GM18519 (cell line): ENCODE results near the gene NAPEPLD.
"Not testable (repeated sequence)": the region's sequence is repeated elsewhere in the genome, so short reads cannot be mapped to it uniquely, and the experiment has no call there.

Source experiments
- ATAC-seq: cut with Tn5 transposase; IDR thresholded peaks from one replicate; pipeline ENCODE4 v1.9.1; 2021; ENCODE audit warnings: mild to moderate bottlenecking, moderate library complexity; ENCODE audit not compliant: unreplicated experiment, low FRiP score

NAPEPLD gene

DNA sequence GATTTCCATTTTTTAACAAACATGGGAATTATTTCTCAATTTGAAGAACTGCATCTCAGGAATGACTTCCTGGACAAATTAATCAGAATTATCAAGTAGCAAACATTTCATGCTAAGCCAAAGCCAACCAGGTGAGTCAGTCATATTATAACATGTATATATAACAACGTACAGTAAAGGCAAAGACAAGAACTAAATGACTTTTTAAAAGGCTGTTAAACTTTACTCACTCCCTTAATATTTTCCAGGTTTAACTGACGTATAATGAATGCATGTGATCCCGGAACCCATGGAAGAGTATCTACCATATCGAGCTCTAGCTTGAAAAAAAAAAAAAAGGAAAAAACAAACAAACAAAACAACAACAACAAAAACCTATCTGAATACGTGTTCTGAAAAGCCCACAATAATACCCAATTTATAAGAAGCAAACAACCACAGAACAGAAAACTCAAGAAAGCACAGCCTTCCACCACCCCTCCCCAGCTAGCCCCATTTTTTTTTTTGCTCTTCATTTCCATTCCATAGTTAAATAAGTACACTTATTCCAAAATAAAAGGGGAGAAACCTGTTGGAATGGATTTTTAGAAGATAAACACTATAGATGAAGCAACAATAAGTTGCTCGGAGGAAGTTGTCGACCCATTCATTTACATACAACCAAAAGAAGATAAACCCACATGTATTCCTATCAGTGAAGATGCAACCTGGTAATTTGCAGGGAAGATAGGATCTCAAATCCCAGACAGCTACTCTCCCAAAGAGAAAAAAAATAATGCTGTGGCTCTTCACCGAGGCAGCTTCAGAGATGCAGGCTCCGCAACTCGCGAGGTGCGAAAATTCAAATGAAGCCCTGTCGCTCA is 537 bp downstream of the NAPEPLD start:
- ATAC-seq = no peak

DNA sequence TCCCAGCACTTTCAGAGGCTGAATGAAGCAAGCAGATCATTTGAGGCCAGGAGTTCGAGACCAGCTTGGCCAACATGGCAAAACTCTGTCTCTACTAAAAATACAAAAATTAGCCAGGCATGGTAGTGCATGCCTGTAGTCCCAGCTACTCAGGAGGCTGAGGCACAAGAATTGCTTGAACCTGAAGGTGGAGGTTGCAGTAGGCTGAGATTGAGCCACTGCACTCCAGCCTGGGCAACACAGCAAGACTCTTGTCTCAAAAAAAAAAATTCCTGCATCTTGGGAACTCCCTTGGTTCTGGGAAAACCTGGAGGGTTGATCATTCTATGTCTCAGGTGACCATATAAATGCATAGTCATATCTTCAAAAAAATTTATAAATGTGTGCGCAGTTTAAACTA is 4.1 kb downstream of the NAPEPLD start:
- not testable (repeated sequence) for ATAC-seq

DNA sequence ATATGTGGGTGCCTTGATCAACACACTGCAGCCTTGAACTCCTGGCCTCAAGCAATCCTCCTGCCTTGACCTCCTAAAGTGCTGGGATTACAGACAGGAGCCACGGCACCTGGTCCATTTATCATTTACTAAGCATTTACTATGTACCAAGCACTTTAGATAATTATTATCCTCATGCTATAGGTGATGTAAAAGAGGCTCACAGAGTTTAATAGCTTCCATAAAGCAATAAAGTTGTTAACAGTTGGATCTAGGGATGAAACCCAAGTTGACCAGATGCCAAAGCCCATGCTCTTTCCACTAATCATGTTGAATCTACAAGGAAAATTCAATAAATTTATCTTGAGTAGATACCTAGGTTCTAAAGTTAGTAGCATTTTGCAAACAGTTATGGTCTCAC is 5.0 kb downstream of the NAPEPLD start:
- ATAC-seq = no peak

DNA sequence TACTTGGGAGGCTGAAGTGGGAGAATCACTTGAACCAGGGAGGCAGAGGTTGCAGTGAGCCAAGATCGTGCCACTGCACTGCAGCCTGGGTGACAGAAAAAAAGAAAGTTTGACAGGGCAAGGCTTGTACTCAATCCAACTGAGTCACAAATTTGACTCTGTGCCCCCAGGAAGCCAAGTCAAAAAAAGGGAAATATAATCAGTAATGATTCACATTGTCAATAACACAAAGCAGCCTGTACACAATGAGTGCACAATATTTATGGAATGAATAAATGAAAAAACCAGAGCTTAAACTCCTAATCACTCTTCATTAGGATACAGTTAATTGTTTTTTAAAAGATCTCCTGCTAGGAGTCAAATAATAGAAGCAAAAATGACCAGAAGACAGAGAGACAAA is 6.4 kb downstream of the NAPEPLD start:
- ATAC-seq = no peak

DNA sequence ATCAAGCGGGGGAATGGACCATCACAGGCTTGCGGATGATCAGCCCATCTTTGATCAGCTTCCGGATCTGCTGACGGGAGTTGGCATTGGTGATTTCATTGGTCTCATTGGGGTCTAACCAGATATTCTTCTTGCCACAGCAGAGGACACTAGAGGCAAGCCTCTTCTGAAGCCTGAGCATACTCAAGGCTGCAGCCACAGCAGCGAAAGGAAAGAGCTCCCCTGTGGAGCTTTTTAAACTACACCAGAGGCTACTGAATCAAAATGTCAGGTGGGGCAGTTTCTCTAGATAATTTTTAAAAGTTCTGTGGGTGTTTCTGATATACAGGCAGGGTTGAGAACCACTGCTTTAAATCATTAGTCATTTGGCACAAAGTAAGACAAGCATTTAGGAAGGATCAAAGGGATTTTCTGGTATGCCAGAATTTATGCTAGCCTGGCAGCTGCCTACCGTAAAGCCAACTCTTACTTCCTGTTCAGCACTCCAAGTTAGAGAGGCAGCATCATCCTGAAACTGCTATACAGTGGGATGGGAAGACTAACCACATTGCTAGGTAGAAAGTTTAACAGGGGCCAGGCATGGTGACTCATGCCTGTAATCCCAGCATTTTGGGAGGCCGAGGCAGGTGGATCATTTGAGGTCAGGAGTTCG is 7.0 kb downstream of the NAPEPLD start:
- ATAC-seq = no peak

DNA sequence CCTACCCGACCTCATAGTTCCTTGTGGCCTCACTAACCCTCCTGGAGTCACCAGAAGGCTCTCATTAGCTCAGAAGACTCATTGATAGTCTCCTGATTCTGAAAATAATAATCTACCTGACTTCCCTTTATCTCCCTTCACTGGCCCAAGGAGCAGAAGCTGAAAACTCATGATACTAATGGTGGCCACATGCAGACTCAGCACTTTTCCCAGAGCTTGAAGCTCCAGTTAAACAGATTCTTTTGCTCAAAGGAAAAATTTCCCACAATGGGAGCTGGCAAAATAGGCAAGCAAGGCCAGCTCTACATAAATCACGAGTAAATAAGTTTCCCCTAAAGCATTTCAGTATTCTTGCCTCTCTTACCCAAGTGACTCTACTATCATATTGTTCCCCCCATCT is 8.2 kb downstream of the NAPEPLD start:
- no peak for ATAC-seq

DNA sequence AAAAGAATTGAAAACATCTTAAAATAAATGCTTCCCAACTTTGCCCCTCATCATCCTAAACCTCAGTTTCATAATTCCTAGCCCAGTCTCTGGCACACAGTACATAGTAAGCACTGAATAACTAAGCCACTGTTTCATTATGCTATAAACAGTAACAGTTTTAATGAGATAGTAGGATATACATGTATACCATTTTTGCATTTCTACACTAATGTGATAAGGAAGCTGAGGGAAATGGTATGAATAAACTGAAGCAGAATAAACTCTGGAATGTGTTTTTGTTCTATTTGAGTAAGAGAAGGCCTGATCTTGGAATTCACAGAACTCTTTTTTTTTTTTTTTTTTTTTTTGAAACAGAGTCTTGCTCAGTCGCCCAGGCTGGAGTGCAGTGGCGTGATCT is 8.8 kb downstream of the NAPEPLD start:
- no peak for ATAC-seq

DNA sequence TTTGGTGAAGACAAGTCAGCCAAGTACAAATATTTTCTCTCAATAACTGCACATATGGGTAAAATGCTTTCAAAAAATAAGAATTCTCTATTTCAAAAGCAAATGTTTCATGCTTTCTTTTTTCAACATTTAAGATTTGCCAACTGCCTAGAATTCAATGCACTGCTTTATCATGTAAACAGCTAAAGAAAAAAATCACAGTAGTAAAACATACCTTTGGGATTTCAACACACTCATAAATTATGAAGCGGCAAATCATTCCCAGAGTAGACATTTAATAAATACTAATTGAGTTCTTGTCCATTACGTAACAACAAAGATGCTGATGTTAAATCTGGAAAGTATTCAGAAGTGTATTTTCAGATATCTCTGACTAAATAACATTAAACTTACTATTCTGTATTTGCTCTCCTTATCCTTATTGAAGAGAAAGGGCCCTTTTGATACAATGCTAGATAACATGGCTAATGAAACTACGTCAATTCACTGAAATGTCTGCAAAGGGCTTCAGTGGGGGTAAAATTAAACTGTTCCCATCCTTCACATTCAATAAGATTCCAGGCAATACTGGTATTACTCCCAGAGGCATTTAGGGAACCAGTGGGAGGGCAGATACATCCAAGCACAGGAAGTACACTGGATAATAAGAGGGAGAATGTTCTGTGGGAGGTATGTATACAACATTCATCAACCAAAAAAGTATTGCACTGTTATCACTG is 13.9 kb downstream of the NAPEPLD start:
- no peak for ATAC-seq

DNA sequence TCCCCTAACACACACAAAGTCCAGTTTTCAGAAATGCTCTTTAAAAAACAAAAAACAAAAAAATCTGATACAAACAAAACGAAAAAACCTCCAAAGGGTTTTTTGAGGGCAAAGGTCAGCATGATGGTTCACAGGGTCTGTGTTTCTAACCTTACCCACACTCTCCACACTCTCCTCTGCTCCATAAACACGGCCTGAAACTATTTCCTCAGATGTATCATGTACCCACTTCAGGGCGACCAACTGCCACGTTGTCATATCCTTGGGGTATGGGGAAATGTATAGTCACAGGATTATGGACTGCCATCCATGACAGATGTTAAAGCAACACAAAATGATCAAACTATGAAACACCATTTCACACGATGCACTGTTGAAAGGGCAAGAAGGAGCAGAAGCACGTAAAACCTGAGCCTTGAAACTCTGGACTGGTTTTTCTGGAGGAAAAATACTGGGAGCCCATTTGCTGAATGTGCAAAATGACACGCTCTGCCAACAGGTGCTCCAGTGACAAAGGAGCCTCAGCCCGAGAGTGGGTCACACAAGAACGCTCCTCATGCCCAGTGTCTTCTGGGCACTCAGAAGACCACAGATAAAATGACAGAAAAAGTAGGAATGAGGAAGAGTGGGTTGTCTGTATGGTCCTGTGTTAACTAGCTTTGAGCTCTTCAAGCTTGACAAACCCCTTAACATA is 15.8 kb downstream of the NAPEPLD start:
- no peak for ATAC-seq

DNA sequence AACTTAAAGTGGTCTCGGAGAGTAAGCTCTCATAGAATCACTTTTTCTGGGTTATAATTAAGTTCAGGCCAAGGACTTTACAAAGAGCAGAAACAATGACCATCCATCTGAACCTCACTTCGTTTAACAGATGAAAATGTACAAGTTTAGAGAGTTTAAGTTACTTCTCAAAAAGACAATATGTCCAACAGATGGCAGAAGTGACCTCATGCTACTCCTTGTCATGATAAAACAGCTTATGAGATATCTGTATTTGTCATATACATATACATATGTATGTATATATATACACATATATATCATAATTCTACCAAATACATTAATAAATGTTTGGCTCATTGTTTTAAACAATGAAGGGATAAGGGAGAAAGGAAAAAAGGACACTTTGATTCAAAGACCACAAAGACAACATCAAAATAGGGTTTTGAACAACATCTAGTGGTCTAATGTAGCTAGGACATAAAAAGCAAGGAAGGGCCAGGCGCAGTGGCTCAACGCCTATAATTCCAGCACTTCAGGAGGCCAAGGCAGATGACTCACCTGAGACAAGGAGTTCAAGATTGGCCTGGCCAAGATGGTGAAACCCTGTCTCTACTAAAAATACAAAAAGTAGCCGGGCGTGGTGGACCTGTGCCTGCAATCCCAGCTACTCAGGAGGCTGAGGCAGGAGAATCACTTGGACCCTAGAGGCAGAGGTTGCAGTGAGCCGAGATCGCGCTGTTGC is 17.8 kb downstream of the NAPEPLD start:
- ATAC-seq = no peak

DNA sequence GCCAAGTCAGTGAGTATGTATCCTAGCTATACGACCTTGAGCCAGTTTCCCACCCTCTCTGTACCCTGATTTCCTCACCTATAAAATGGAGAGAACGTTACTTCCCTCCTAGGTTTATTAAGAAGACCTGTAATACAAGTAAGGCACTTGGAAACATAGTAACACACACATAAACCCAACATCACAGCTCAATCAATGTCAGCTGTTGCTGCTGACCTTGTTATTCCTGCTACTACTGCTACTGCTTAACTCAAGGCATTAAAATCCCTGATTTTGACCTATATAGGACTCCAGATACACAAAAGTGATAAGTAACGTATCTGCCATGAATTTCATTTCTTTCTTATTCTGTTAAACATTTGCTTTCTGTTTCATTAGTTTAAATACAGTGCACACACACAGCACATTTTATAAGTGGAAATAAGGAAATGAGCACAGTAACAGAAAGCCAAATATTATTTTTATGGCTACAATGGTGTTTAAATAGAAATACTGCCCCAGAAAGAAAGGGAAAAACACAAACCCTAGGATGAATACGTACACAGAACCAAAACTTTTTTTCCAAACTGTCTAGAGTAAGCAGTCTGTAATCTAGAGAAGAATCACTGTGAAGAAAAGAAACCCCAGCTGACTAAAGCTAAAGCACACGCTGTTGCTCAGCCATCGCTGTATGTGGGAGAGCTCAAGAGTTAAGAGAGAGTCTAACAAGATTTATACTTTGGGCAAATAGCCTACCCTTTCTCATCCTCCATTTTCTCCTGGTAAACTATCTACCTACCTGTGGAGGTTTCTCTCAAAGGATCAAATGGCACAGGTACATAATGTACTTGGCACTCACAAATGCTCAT is 19.0 kb downstream of the NAPEPLD start:
- ATAC-seq = no peak

DNA sequence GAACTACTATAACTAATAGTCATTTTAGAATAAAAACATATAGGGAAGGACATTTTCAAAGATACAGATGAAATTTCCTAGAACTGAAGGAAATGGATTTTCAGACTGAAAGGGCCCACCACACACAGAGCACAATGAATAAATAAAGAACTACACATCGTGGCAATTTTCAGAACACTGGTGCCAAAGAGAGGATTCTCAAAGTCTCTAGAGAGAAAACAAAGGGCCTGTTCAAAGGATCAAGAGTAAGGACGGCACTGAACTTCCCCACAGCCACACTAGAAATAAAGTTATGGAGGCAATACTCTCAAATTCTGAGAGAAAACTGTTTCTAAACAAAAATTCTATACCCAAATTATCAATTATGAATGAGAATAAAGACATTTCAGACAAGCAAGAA is 21.9 kb downstream of the NAPEPLD start:
- no peak for ATAC-seq

DNA sequence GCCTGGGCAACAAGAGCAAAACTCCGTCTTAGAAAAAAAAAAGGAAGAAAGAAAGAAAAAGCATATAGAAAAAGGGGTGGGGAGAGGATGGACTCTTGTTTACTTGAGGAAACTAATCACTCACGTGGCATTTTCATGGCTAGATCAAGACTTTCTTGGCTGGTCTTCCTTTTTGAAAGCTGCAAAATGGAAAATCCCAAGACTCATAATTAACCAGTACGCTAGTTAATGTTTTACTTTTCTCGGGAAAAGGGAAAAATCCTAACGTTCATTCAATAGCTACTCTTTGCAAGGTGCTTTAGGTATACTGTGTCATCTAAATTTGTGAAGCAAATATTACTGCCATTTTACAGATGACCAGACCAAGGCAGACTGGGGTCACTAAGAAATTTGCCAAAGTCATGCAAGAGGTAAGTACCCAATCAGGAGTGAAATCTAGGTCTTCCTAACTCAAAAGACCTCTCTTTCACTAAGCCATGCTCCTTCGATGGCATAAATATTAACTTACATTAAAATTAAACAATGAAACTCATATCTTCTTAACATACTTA is 24.4 kb downstream of the NAPEPLD start:
- ATAC-seq = no peak

DNA sequence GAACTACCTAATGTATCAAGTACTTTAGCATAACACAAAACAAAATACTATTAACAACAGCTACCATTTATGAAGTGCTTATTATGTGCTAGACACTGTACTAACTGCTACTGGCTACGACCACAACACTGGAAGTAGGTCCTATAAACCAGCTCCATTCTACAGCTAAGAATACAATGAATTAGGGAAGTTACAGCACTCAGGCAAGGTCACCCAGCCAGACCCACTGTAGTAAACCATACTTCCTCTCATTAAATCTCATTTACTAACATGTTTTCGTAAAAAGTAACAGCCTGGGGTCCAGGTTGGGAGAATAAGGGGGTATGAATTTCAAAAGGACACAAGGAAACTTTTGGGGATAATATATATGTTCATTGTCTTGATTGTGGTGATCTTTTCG is 25.4 kb downstream of the NAPEPLD start:
- no peak for ATAC-seq

DNA sequence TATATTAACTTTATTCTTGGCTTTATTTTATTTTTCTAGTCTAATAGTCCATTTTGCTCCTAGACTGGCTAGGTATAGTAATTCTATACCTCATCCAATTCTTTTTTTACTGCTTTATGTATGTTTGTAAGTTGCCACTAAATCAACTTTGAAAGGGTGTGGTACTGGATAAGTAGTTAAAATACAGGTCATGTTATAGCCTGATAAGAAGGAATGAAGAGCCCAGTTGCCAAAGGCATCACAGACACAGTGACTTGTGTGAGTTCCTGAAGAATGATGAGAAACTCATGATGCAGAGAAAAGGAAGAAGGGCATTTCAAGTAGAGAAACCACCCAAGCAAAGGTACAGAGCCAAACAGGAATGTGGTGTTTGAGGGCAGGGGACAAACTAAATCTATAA is 27.3 kb downstream of the NAPEPLD start:
- no peak for ATAC-seq

DNA sequence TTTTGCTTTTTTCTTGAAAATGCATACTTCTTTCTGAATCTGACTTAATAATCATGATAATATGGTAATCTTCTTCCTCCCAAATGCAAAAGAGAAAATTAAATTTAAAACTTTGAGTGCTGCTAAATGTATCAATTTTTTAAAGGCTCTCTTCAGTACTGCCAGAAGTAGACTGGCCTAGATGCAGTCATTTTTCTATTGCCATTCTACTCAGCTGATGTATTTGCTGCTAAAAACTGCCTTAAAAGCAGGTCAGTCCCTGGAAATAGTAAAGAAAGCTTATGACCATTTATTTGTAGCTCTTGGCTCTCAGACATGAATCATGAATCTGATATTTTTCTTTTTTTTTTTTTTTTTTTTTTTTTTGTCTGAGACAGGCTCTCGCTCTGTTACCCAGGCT is 28.5 kb downstream of the NAPEPLD start:
- no peak for ATAC-seq

DNA sequence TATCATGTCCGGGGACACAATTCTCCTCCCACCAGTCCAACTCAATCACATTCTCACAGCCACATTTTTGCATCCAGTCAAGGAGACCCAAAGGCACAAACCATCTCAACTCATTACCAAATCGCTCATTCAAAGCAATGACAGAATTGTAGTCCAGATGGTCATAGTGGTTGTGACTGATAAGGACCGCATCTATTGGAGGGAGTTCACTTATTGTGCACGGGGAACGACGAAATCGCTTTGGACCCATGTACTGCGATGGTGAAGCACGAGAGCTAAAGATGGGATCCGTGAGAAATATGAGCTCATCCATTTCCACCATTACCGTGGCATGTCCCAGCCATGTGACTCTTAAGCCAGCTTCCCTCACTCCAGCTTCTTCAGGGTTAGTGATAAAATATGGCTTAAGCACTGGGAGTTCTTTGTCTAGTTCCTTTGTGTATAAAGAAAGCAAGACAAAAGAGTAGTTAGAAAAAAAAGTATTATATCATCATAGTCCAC is 29.1 kb downstream of the NAPEPLD start:
- no peak for ATAC-seq

DNA sequence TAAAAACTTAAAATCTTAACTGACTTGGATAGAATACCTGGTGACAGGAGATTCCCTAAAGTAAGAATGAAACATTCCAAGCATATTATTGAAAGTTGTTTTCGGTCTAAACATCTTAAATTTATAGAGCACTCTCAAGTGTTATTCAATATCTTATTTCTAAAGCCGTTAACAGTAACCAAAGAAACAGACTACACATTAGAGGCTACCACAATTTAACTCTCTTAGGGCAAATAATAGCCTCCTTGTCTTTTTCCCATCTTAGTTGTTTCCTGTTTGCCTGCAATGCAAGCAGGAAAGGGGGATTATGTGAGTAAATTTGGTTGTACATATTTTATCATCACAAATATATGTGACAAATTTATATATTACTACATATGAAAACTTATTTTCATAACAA is 31.4 kb downstream of the NAPEPLD start:
- ATAC-seq = no peak

DNA sequence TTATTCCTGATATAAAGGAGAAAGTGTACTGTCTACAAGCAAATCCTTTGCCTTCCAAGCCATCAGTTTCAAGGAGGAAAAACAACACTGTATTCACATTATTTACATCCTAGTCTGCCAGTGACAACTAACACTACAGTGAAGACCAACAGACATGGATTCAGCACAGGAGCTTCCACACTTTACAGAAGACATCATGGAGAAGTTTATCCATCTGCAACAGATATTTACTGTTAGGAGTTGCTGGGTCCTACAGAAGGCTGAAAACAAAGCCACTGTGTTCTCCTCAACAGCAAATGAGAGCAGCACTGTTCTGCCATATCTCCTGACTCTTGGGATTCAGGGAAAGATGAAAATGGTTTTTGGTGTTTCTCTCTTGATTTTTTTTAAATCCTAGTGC is 31.9 kb downstream of the NAPEPLD start:
- ATAC-seq = no peak
